ENCODE data around the gene EFNA1. TPM values are rescaled to one million over a fixed set of nuclear protein-coding genes. Genes with fewer than 3 reads are reported as not detected.

The EFNA1 gene
- total RNA-seq, 6 experiments from 2014 or later = 87.5 to 419 (median 196) TPM

GRCh38 chr1:155177192-155177917 is 49.7 kb downstream of the EFNA1 start:
- H3K27me3 ChIP-seq = no peaks in the 10 kb centered on the region
- intact Hi-C loops (cut with DNase I) = no loop called here

GRCh38 chr1:155177918-155178281 is 50.2 kb downstream of the EFNA1 start:
- Histone ChIP-seq H3K27ac (no peak overlapping the region), H3K36me3 (no peaks in the 10 kb centered on the region), H3K9me3 (no peaks in the 10 kb centered on the region), H3K4me3 (no peak overlapping the region), H3K27me3 (no peaks in the 10 kb centered on the region), H3K4me1 (no peaks in the 10 kb centered on the region)
- TF ChIP-seq CTCF (IDR thresholded peaks at IDR 0.05) (no peak), POLR2A (IDR thresholded peaks at IDR 0.05) (no peak)
- ATAC-seq (no peak), DNase-seq (peak in 1 of 3 donors; percentile 40)
- 60% methylated on average over 1 of the region's 9 CpGs for WGBS (ENCODE audit: insufficient coverage, low coverage, low lambda C conversion rate, missing lambda C conversion rate)
- intact Hi-C loops (cut with DNase I) = no loop called here

More at GRCh38 chr1:155177192-155177917, 49.7 kb downstream of the EFNA1 start:
- TF ChIP-seq POLR2A (IDR thresholded peaks at IDR 0.05) = no peak
- TF ChIP-seq CTCF (IDR thresholded peaks at IDR 0.05) = no peak
- no peaks in the 10 kb centered on the region for H3K9me3 ChIP-seq
- H3K27ac ChIP-seq = no peak overlapping the region
- 83% methylated on average over 6 of the region's 11 CpGs for WGBS (ENCODE audit: insufficient coverage, low coverage, low lambda C conversion rate, missing lambda C conversion rate)
- H3K4me1 ChIP-seq = peaks cover 0 to 2% (median 0%) of the 10 kb centered on the region in 4 donors
- H3K36me3 ChIP-seq = no peaks in the 10 kb centered on the region
- H3K4me3 ChIP-seq = no peak overlapping the region
- DNase-seq = peak in 1 of 3 donors; percentile 45
- ATAC-seq = no peak

GRCh38 chr1:155178441-155179111 is 50.9 kb downstream of the EFNA1 start:
- Histone ChIP-seq H3K9me3 (no peaks in the 10 kb centered on the region), H3K4me1 (no peaks in the 10 kb centered on the region), H3K27me3 (no peaks in the 10 kb centered on the region), H3K4me3 (no peak overlapping the region), H3K36me3 (no peaks in the 10 kb centered on the region), H3K27ac (no peak overlapping the region)
- WGBS (ENCODE audit: insufficient coverage, low coverage, low lambda C conversion rate, missing lambda C conversion rate) = 43% methylated on average over 13 of the region's 30 CpGs
- ATAC-seq = peak in 1 of 4 donors; percentile 50
- TF ChIP-seq CTCF (IDR thresholded peaks at IDR 0.05) (no peak), POLR2A (IDR thresholded peaks at IDR 0.05) (no peak)
- intact Hi-C loops (cut with DNase I) = no loop called here
- peak in 2 of 3 donors; percentile 48 to 56 for DNase-seq

GRCh38 chr1:155179112-155180031 is 51.7 kb downstream of the EFNA1 start:
- DNase-seq (peak in 2 of 3 donors; percentile 46 to 58), ATAC-seq (no peak)
- Histone ChIP-seq H3K4me1 (no peaks in the 10 kb centered on the region), H3K36me3 (no peaks in the 10 kb centered on the region), H3K4me3 (no peak overlapping the region), H3K9me3 (no peaks in the 10 kb centered on the region), H3K27ac (no peak overlapping the region), H3K27me3 (no peaks in the 10 kb centered on the region)
- 86% methylated on average over 18 of the region's 31 CpGs for WGBS (ENCODE audit: insufficient coverage, low coverage, low lambda C conversion rate, missing lambda C conversion rate)
- intact Hi-C loops (cut with DNase I) = no loop called here
- no peak for TF ChIP-seq CTCF (IDR thresholded peaks at IDR 0.05)
- no peak for TF ChIP-seq POLR2A (IDR thresholded peaks at IDR 0.05)

All from right lobe of liver (tissue), 6 donors.